MG63 (cell line): ENCODE measurements around the gene ZBTB16. TPM values are rescaled to one million over a fixed set of nuclear protein-coding genes. Genes with fewer than 3 reads are reported as not detected.

Experiments
- DNase-seq: peaks from one replicate; pipeline ENCODE4 v3.0.0-alpha.2; 2020
- H3K27me3 ChIP-seq: fragments of 250-450 bp; sonication (Bioruptor Pico); 2 replicates; pipeline ENCODE4 v1.5.1; 2020; ENCODE audit warnings: mild to moderate bottlenecking, moderate library complexity
- H3K36me3 ChIP-seq: fragments of 250-450 bp; sonication (Bioruptor Pico); 2 replicates; pipeline ENCODE4 v1.5.1; 2020; ENCODE audit warnings: mild to moderate bottlenecking, moderate library complexity
- H3K4me3 ChIP-seq: fragments of 250-450 bp; sonication (Bioruptor Pico); 2 replicates; pipeline ENCODE4 v1.5.1; 2020; ENCODE audit warnings: mild to moderate bottlenecking, moderate library complexity
- H3K9me3 ChIP-seq: fragments of 250-450 bp; sonication (Bioruptor Pico); 2 replicates; pipeline ENCODE4 v1.5.1; 2020; ENCODE audit warnings: mild to moderate bottlenecking, moderate library complexity
- total RNA-seq: library from RNA; depleted of rRNA; stranded (reverse); fragments of >200 nt; shearing (Covaris generic); gene quantifications from 2 replicates; pipeline ENCODE4 v1.2.3, GENCODE V29; 2014; ENCODE audit warnings: low replicate concordance

Gene ZBTB16
- total RNA-seq, 1 experiment from 2014 or later = not detected

DNA sequence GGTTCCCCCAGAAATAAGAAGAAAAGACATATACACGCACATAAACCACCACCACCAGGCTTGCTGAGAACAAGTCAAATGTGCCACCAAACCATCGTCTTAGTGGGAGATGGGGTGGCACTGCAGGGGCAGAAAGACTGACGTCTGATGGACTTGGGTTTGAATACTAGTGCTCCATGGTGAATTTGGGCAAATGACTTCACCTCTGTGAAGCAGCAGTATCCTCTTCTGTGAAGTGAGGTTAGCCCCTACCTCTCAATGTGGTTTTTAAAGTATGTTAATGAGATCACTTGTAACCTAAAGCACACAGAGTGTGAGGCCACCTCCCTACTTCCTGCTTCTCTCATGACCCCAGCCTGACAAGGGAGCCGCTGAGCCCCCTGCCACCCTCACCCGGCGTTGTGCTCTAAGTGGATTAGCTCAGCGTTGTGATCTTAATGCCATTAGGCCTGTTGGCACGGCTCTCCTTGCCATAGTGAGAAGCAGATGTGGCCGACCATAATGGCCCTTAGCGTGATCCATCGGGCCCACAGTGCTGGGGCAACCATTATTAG lies 14.4 kb downstream of the ZBTB16 start:
- Histone ChIP-seq H3K27me3 (peaks cover 13% of the 10 kb centered on the region; the same call in 1 of the 2 replicates), H3K36me3 (no peaks in the 10 kb centered on the region), H3K9me3 (no peaks in the 10 kb centered on the region), H3K4me3 (no peak overlapping the region)
- DNase-seq = no peak

DNA sequence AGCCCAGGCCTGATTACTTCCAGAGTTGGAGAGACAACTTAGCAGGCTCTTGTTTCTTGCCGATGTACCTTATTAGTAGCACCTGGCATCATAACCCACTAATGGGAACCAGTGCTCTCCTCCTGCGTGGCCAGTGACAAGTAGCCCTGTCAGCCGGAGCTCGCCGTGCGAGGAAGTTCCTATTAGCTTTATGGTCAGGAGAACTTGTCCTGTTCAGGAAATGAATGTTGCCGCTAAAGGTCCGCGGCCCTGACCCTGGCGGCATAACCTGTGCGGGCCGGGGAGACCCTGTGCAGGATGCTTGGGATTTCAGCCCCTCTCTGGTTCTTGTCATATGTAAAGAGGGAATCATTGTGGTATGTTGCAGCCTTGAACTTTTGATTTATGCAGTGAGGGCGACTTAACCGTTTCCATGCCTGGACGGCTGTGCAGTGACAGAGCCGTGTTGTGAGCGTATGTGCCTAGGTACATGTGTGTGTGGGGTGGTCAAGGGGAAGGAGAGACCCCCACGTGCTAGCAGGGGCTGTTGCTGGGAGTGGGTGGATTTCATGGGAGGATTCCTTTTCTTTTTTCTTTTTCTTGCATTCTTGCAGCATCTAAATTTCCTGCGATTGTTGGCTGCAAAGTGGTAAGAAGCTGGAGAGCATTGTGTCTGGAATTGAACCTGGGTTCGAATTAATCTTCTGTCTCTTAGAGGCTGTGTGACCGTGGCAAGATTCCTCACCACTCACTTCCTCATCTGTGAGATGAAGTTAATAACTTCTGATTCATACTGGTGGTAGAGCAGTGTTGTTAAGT lies 15.2 kb downstream of the ZBTB16 start:
- H3K9me3 ChIP-seq = no peaks in the 10 kb centered on the region
- no peaks in the 10 kb centered on the region for H3K36me3 ChIP-seq
- no peak for DNase-seq
- no peak overlapping the region for H3K4me3 ChIP-seq
- H3K27me3 ChIP-seq = peaks cover 13% of the 10 kb centered on the region; the same call in 1 of the 2 replicates

DNA sequence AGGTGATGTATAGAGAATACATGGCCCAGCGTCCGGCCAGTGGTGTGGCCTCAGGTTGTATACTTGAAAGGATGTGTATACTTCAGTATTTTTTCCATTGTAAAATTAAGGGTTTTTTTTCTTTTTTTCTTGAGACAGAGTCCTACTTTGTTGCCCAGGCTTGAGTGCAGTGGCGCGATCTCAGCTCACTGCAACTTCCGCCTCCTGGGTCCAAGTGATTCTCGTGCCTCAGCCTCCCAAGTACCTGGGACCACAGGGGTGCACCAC lies 15.8 kb downstream of the ZBTB16 start:
- peaks cover 13% of the 10 kb centered on the region; the same call in 1 of the 2 replicates for H3K27me3 ChIP-seq
- no peaks in the 10 kb centered on the region for H3K36me3 ChIP-seq
- H3K9me3 ChIP-seq = no peaks in the 10 kb centered on the region
- H3K4me3 ChIP-seq = no peak overlapping the region
- no peak for DNase-seq

DNA sequence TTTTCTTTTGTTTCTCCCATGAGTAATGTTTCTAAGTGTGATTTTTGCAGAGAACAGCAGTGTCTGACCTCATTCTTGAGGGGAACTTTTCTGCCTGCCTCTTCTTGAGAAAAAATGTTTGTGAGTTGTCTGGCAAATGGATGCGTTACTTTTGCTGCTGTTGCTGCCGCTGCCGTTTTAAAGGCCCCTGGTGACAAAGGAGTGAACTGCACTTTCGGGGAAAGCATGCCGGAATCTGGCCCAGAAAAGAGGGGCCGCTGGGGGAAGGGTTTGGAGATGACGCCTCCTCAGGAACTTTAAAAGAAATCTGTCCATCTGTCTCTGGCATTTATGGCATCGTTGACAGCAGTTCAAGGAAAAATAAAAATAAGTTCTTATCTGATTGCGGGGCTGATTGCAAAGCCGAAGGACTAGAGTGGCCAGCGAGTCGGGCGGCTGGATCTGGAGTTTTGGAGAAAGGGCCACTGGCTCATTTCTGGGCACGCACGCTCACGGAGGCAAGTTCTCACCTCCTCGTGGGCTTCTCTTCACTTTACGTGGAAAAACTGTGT lies 16.5 kb downstream of the ZBTB16 start:
- Histone ChIP-seq H3K9me3 (no peaks in the 10 kb centered on the region), H3K36me3 (no peaks in the 10 kb centered on the region), H3K4me3 (no peak overlapping the region), H3K27me3 (peaks cover 13% of the 10 kb centered on the region; the same call in 1 of the 2 replicates)
- DNase-seq = peak; percentile 49

DNA sequence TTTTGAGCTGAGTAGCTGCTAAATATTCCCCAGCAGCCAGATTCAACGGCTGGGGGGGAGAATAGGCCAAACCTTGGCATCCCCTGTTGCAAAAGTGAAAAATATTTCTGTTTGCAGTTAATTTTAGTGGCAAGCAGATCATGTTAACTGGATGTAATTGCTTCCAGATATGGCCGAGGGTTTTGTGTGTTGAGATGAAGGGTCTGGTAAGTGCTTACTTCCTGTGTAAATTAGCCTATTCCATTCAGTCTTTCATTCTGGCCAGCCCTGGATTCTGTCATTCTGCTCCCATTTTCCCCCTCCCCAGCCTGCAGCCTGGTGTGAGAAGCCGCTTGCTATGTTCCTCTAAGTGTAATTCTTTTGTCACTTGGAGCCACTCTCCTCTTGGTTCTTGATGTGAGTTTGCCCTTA lies 17.4 kb downstream of the ZBTB16 start:
- no peak for DNase-seq
- H3K27me3 ChIP-seq = peaks cover 13% of the 10 kb centered on the region; the same call in 1 of the 2 replicates
- no peaks in the 10 kb centered on the region for H3K9me3 ChIP-seq
- no peaks in the 10 kb centered on the region for H3K36me3 ChIP-seq
- H3K4me3 ChIP-seq = no peak overlapping the region

DNA sequence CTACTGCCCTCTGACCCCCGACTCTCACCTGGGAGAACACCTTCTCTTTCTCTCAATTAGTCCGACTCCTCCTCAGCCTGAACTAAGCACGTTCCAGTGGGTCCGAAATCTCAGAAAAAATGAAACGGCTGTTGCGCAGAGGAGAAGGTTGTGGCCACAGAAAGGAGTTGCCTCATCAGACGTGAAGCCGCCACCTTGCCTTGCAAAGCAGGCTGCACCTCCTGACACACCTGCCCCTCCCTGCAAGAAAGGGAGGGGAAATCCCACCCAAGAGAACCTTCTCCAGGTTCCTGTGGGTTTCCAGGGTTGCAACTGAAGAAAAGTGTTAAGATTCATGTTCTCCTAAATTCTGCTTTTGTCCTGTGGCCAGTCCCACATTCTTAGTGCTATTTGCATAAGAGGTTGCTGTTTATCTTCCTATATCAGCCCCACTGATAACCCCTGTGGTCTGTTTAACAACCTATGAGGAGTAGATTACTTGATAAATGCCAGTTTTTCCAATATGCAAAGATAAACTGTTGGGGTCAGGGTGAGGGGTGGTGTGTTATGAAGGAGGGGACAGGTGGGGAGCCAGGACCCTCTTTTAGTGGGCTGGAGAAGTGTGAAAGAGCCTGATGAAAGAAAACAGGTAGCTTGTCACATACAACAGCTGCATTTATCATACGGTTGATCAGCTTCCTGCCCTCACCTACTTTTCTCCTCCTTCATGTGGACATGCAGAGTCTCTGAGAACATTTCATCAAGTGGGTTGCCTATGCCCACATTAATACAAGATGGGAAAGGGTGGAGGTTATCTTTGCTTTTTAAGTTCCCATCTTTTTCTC lies 18.2 kb downstream of the ZBTB16 start:
- Histone ChIP-seq H3K4me3 (no peak overlapping the region), H3K36me3 (no peaks in the 10 kb centered on the region), H3K9me3 (no peaks in the 10 kb centered on the region), H3K27me3 (peaks cover 13% of the 10 kb centered on the region; the same call in 1 of the 2 replicates)
- DNase-seq = no peak

DNA sequence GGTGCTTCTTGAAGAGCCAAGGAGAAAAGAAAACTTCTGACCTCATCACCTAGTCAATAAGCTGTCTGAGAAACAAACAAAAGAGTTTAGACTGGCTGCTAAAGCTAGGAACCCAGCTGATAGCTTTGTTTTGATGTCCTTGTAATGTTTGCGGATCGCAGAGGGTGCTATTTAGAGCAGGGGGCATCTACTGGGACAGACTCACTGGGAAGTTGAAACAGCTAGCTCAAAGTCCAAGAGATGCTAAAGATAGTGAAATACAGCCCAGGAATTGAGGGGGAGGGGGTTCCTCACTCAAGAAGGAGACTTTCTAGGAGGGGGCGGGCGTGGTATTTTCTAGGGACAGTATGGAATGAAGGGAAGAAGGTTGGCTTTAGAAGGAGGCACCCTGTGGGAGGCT lies 18.9 kb downstream of the ZBTB16 start:
- Histone ChIP-seq H3K36me3 (no peaks in the 10 kb centered on the region), H3K27me3 (peaks cover 13% of the 10 kb centered on the region; the same call in 1 of the 2 replicates), H3K9me3 (no peaks in the 10 kb centered on the region), H3K4me3 (no peak overlapping the region)
- no peak for DNase-seq

DNA sequence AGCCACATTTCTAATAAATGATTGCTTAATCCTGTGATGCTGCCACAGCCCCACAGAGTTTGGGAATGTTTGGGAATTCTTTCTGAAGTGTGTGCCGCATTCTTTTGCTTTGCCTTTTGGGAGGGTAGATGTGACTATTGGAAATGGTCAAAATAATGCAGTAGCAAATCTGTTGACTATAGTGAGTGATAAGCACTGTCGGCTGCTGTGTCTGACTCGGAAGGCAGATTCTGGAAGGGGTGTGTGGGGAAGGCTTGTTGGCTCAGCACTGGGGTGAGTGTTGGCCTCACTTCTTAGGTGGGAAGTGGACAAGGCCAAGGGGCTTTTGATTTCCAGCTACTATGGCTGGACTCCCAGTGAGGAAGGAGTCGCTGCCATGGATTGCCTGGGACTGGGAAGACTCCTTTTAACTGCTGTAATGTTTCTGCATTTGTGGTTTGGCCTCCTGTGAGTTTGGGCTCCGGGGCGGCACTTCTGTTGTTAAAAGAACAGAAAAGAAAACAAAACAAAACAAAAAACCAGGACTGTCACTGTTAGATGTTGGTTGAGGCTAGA lies 20.1 kb downstream of the ZBTB16 start:
- no peaks in the 10 kb centered on the region for H3K36me3 ChIP-seq
- H3K27me3 ChIP-seq = peaks cover 13% of the 10 kb centered on the region; the same call in 1 of the 2 replicates
- H3K4me3 ChIP-seq = no peak overlapping the region
- H3K9me3 ChIP-seq = no peaks in the 10 kb centered on the region
- peak; percentile 79 for DNase-seq

DNA sequence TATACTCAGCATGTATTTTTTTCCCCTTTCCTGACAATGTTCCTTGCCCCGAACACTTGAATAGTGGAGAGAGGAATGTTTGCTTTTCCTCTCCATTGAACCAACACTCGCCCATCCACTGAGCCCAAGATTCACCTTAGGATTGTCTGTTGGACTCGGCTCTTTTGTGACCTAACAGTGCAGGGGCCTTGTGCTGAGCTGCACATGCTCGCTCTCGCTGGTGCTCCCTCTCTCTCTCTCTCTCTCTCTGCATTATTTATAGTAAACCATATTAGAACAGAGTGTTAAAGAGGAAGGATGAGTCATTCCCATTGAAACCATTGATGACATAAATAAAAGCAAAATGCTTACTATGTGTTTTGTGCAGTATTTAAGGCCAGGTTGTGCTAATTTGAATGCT lies 20.7 kb downstream of the ZBTB16 start:
- Histone ChIP-seq H3K9me3 (no peaks in the 10 kb centered on the region), H3K36me3 (no peaks in the 10 kb centered on the region), H3K4me3 (no peak overlapping the region), H3K27me3 (peaks cover 13% of the 10 kb centered on the region; the same call in 1 of the 2 replicates)
- no peak for DNase-seq

DNA sequence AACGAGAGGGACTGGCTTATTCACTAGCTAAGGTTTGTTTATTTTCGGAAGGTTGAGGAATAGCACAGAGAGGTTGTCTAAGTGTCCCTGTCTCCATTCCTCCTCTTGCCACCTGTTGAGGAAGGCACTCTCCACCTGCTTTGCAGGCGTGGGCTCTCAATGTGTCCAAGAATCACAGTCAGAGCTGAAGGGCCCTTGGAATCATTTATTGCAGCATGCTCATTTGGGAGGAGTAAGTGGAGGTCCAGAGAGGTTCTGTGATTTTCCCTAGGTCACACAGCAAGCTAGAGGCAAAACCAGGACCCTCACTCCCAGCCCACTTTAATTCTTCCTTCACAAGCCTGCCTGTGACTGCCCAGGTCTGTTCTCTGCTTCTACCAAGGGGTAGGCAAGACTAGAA lies 21.3 kb downstream of the ZBTB16 start:
- H3K4me3 ChIP-seq = no peak overlapping the region
- DNase-seq = no peak
- H3K9me3 ChIP-seq = no peaks in the 10 kb centered on the region
- H3K27me3 ChIP-seq = peaks cover 13% of the 10 kb centered on the region; the same call in 1 of the 2 replicates
- no peaks in the 10 kb centered on the region for H3K36me3 ChIP-seq

DNA sequence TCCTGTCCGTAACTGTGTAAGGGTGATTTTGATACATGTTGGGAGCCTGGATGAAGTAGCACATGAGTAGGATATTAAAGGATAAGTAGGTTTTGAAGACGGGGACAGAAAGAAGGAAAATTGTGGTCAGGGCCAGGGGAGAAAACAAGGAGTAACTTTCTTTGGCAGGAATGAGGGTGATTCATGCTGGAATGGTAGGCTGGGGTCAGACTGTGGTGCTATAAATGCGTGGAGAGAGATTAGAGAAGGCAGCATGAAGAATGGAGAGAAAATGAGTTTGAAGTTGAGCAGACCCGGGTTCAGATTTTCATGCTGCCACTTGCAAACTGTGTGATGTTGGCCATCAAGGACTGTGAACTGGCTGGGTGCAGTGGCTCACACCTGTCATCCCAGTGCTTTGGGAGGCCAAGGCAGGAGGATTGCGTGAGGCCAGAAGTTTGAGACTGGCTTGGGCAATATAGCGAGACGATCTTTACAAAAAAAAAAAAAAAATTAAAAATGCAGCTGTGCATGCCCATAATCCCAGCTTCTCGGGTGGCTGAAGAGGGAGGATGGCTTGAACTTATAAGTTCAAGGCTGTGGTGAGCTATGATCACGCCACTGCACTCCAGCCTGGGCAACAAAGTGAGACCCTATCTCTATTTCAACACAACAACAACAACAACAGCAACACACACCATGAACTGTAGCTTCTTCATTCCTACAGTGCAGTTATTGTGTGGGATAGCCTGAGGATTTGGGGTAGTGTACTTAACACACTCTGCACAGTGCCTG lies 22.3 kb downstream of the ZBTB16 start:
- Histone ChIP-seq H3K4me3 (no peak overlapping the region), H3K27me3 (peaks cover 13% of the 10 kb centered on the region; the same call in 1 of the 2 replicates), H3K36me3 (no peaks in the 10 kb centered on the region), H3K9me3 (no peaks in the 10 kb centered on the region)
- peak; percentile 60 for DNase-seq

DNA sequence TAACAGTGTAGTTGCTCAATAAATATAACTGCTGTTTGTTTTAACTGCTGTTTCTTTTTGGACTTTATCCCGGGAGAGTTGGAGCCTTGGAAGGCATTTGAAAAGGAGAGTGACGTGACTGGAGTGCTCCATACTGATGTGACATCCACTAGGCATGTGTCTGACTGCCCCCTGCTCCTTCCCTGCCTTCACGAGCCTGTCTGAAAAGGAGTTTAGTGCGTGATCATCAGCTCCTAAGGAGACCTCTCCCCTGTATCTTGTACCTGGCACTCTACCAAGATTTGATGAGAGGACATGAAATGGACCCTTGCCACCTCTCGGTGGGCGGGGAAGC lies 22.9 kb downstream of the ZBTB16 start:
- H3K9me3 ChIP-seq = no peaks in the 10 kb centered on the region
- peak; percentile 27 for DNase-seq
- no peaks in the 10 kb centered on the region for H3K36me3 ChIP-seq
- H3K27me3 ChIP-seq = peaks cover 12% of the 10 kb centered on the region; the same call in 1 of the 2 replicates
- no peak overlapping the region for H3K4me3 ChIP-seq

DNA sequence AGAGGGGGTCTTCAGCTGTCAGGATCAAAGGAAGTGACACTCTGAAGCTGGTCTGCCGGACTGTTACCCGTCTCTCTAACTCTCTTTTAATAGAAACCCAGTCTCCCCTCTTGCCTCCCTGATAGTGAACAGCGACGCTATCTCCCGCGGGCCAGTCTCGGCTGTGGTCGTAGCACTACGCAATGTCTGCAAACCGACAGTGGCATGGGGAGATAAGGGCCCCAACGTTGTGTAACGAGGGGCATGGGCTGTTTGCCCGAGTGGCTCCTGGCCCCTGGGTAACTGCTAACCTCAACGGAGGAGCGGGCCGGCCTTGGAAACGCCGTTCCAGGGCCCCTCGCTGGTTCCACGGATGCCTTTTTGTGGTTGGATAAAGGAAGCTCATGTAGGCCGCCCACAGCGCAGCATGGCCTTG lies 23.3 kb downstream of the ZBTB16 start:
- no peak for DNase-seq
- H3K27me3 ChIP-seq = peaks cover 8% of the 10 kb centered on the region; the same call in 1 of the 2 replicates
- H3K36me3 ChIP-seq = no peaks in the 10 kb centered on the region
- no peak overlapping the region for H3K4me3 ChIP-seq
- no peaks in the 10 kb centered on the region for H3K9me3 ChIP-seq

DNA sequence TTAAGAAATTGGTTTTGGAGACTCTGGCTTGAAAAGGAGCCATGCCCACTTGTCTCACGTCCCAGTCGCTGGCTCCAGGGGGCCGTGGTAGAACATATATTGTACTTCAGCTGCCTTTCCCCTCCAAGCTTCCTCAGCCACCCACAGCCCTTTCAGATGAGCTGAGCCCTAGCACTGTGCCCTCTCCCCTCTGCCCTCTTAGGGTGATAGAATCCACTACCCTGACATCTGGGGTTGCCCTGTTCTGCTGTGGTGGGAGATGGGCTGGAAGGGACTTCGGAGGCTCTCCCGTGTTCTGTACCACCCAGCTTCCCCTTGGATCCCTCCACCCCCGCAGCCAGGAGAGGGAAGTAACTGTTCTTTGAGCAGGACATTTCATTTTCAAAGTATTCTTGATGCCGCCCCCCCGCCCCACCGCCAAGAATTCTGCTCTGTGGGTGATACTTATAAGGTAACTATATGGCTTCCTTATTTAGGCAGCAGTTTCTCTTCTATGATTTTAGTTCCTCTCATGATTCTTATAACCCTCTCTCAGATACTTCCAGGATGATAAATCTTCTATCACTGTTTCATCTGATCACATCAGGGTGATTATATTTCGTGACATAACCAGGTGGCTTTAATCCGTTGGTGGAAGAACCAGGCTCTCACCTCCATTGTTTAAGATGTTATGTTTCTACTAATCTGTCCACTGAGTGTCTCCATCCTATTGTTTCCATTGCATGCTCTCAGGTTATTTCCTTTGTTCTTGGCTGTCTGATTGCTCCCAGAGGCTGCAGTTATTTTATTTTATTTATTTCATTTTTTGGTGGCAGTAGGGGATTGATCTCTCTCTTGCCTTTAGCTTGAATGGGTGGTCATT lies 24.1 kb downstream of the ZBTB16 start:
- no peak overlapping the region for H3K4me3 ChIP-seq
- DNase-seq = no peak

DNA sequence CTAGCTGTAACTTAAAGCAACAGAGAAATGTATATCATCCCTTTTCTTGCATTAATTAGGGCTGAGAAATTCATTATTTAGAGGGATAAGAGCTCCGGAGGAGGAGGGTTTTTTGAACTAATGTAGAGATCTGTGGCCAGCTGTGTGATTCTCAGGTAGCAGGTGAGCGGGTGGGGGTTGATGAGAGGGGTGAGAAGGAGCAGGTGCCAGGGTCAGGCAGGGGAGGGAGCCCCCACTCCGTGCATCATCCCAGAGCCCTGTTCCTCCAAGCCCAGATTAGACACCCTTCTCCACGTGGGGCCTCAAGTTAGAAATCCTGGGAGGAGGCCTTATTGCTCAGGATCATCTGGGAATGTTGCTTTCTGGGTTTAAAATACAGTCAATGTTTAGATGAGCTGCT lies 24.9 kb downstream of the ZBTB16 start:
- H3K4me3 ChIP-seq = no peak overlapping the region
- no peaks in the 10 kb centered on the region for H3K9me3 ChIP-seq
- H3K27me3 ChIP-seq = no peaks in the 10 kb centered on the region
- DNase-seq = no peak
- no peaks in the 10 kb centered on the region for H3K36me3 ChIP-seq

More for the DNA sequence above, 24.1 kb downstream of the ZBTB16 start:
- Histone ChIP-seq H3K9me3 (no peaks in the 10 kb centered on the region), H3K36me3 (no peaks in the 10 kb centered on the region), H3K27me3 (no peaks in the 10 kb centered on the region)
